ENCODE data around the gene ITGA8.

ITGA8 gene

DNA sequence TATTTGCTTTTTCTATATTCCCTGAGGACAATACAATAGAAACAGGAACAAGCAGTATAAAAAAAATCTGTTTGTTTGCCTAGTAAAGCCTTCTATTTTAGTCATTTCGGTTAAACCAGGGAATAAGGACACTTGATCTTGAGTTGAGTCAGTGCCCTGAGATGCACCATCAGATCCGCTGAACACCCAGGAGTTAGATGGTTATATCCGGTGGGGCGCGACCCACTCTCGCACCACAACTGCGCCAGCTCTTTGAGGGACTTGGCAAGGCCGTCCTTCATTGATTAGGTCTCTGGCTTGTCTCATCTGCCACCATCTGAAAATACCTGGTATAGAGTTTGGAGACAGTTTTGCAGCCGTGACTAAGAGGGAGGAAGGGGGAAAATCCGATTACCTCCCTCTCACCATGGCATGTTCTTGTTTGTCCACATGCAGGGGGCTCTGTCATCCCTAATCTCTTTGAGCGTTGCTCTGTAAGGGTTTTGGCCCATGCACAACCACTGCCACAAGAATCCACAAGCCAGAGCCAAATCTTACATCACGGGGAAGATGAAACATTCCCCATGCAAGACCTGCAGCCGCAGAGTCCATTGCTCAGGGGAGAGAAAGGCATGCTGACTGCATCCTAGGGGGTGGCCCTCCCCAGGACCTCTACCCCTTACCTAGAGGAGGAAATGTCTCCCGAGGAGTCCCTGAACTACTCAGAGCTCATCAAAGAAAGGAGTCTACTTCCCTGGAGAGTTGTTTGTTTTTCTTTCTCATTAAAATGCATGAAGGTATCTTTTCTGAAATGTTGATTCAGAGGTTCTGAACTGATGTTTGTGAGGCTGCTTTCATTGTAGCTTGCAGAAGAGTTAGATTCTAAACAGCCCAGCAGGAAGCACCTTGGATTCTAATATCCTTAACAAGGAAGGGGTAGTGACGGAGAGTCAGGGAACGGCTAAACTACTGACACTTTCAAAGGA lies 247.0 kb downstream of the ITGA8 start:
- DNase-seq (ENCODE audit: low read depth in 1 of 2, low spot score in 1 of 2): no peak

GRCh38 chr10:15472008-15472407 lies 247.7 kb downstream of the ITGA8 start:
- DNase-seq (ENCODE audit: low read depth in 1 of 2, low spot score in 1 of 2): no peak

DNA sequence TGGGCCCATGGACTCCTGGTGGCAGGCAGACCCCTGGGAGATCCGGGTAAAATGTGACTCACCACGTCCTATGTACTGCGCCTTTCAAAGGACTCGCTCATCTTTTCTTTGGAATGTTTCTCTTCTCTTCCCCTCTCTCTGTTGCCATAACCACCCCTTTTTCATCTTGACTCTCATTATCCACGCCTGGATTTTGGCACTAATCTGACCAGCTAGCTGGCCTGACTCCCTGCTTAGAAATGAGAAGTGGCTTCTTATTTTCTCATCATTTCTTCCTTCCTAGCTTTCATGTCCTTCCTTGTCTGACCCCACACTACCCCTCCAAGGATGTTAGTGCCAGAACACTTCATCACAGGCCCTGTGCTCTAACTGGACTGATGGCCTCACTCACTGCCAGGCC lies 250.6 kb downstream of the ITGA8 start:
- DNase-seq (ENCODE audit: low read depth in 1 of 2, low spot score in 1 of 2): no peak

DNA sequence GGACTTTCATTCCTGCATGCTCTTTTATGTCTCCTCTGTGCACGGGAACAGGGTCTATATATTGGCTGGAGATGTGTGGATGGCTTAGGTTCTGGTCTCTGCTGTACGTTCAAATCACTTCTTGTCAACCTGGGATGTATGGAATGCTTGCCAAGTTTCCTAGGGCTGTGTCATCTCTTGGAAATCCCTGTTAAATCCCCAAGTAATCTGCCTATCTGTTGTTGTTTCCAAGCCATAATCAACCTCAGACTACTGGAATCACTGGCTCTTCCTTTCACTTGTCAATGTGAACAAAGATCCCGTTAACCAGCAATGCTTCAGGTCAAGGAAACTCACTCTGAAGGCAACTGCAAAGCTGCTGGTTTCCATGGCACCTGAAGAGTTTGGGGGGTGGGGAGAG lies 255.3 kb downstream of the ITGA8 start:
- no peak for DNase-seq (ENCODE audit: low read depth in 1 of 2, low spot score in 1 of 2)

All from stimulated activated CD4-positive, alpha-beta T cell treated with anti-CD3 and anti-CD28 coated beads, Interleukin-15, amount 100 ng/mL, for 1 hour (primary cell).